GM18526 (cell line): ENCODE data around the gene MB.

Experiments
- POLR2A ChIP-seq: IDR thresholded peaks from 3 replicates; pipeline ENCODE4 v1.6.1; 2011; ENCODE audit not compliant: insufficient read length; ENCODE audit errors: extremely low read depth

The MB gene

GRCh38 chr22:35564975-35565867 lies 51.9 kb downstream of the MB start:
- TF ChIP-seq POLR2A, result no peak

GRCh38 chr22:35563211-35563610 lies 53.9 kb downstream of the MB start:
- no peak for TF ChIP-seq POLR2A

GRCh38 chr22:35561796-35562526 lies 55.2 kb downstream of the MB start:
- no peak for TF ChIP-seq POLR2A

GRCh38 chr22:35560824-35561223 lies 56.3 kb downstream of the MB start:
- no peak for TF ChIP-seq POLR2A

- TF ChIP-seq POLR2A, result no peak
These were observed 56.8 kb downstream of the MB start for GRCh38 chr22:35560366-35560765.

GRCh38 chr22:35559354-35560005 lies 57.6 kb downstream of the MB start:
- TF ChIP-seq POLR2A, result no peak

GRCh38 chr22:35558719-35559118 lies 58.4 kb downstream of the MB start:
- no peak for TF ChIP-seq POLR2A

GRCh38 chr22:35558031-35558430 lies 59.1 kb downstream of the MB start:
- TF ChIP-seq POLR2A, result no peak
